Liver (tissue), 9 donors: ENCODE data around the gene CABYR. TPM values are rescaled to one million over a fixed set of nuclear protein-coding genes. Genes with fewer than 3 reads are reported as not detected.

Experiments used
- DNase-seq: peaks from one replicate; pipeline ENCODE4 v3.0.0-alpha.2; 2017; ENCODE audit warnings: low spot score
- H3K27ac ChIP-seq, 2 donors: one replicate each; pipeline ENCODE4 v1.7.0; 2013; ENCODE audit warnings: inconsistent platforms in 2 of 2, low read length in 2 of 2, control low read depth in 1 of 2, low read depth in 1 of 2, mild to moderate bottlenecking in 1 of 2
- H3K27me3 ChIP-seq, 4 donors: one replicate each; pipeline versions ENCODE4 v1.6.1 to v1.7.0; 2013; ENCODE audit warnings: low read length in 3 of 4, inconsistent platforms in 1 of 4, mild to moderate bottlenecking in 1 of 4, moderate library complexity in 1 of 4; ENCODE audit not compliant: control insufficient read depth in 4 of 4, insufficient read depth in 4 of 4
- H3K36me3 ChIP-seq, 4 donors: one replicate each; pipeline versions ENCODE4 v1.6.1 to v1.7.0; 2013; ENCODE audit warnings: low read length in 3 of 4, mild to moderate bottlenecking in 3 of 4, low read depth in 1 of 4, moderate library complexity in 1 of 4; ENCODE audit not compliant: control insufficient read depth in 4 of 4, insufficient read depth in 3 of 4
- H3K4me1 ChIP-seq, 4 donors: one replicate each; pipeline versions ENCODE4 v1.6.1 to v1.7.0; 2013; ENCODE audit warnings: low read length in 3 of 4, mild to moderate bottlenecking in 3 of 4, moderate library complexity in 1 of 4; ENCODE audit not compliant: control insufficient read depth in 4 of 4, insufficient read depth in 4 of 4
- H3K4me3 ChIP-seq, 3 donors: one replicate each; pipeline versions ENCODE4 v1.6.1 to v1.7.0; 2013; ENCODE audit warnings: low read length in 3 of 3, control low read depth in 1 of 3, low read depth in 1 of 3, mild to moderate bottlenecking in 1 of 3
- H3K9ac ChIP-seq, 2 donors: one replicate each; pipeline ENCODE4 v1.7.0; 2013; ENCODE audit warnings: low read length in 2 of 2, mild to moderate bottlenecking in 2 of 2, moderate library complexity in 2 of 2, control low read depth in 1 of 2, low read depth in 1 of 2
- H3K9me3 ChIP-seq, 4 donors: one replicate each; pipeline versions ENCODE4 v1.6.1 to v1.7.0; 2013; ENCODE audit warnings: low read length in 3 of 4; ENCODE audit not compliant: control insufficient read depth in 4 of 4
- EGR1 ChIP-seq, 2 donors: IDR thresholded peaks; 2 replicates each; pipeline ENCODE4 v1.6.1; 2016 to 2018; ENCODE audit warnings: antibody characterized with exemption in 2 of 2, low read depth in 2 of 2
- FOXA2 ChIP-seq: IDR thresholded peaks from 2 replicates; pipeline ENCODE4 v1.6.1; 2016; ENCODE audit warnings: antibody characterized with exemption
- GABPA ChIP-seq, 2 donors: IDR thresholded peaks in 1 of 2; conservative IDR thresholded peaks in 1 of 2; 2 replicates each; pipeline ENCODE4 v1.6.1; 2016; ENCODE audit warnings: antibody characterized with exemption in 2 of 2, mild to moderate bottlenecking in 1 of 2, moderate library complexity in 1 of 2
- HNF4A ChIP-seq, 2 donors: conservative IDR thresholded peaks; 2 replicates each; pipeline ENCODE4 v1.6.1; 2016; ENCODE audit warnings: antibody characterized with exemption in 2 of 2, mild to moderate bottlenecking in 2 of 2
- HNF4G ChIP-seq: IDR thresholded peaks from 2 replicates; pipeline ENCODE4 v1.6.1; 2016; ENCODE audit warnings: antibody characterized with exemption
- NR2F2 ChIP-seq: IDR thresholded peaks from 2 replicates; pipeline ENCODE4 v1.6.1; 2016; ENCODE audit warnings: antibody characterized with exemption
- RAD21 ChIP-seq, 2 donors: IDR thresholded peaks; 2 replicates each; pipeline ENCODE4 v1.6.1; 2016; ENCODE audit warnings: antibody characterized with exemption in 2 of 2, mild to moderate bottlenecking in 2 of 2
- RXRA ChIP-seq, 2 donors: IDR thresholded peaks; 2 replicates each; pipeline ENCODE4 v1.6.1; 2017 to 2018; ENCODE audit warnings: antibody characterized with exemption in 2 of 2, mild to moderate bottlenecking in 1 of 2
- SP1 ChIP-seq: IDR thresholded peaks from 2 replicates; pipeline ENCODE4 v1.6.1; 2018; ENCODE audit warnings: antibody characterized with exemption, mild to moderate bottlenecking
- TAF1 ChIP-seq: conservative IDR thresholded peaks from 2 replicates; pipeline ENCODE4 v1.6.1; 2016; ENCODE audit warnings: antibody characterized with exemption, mild to moderate bottlenecking
- WGBS: extraction: QIAGEN DNeasy Blood & Tissue Kit; methylation state at CpG from one replicate; pipeline ENCODE4 v1.1.7; 2013; 5-methylcytosine and 5-hydroxymethylcytosine counted together
- polyA plus RNA-seq, 2 donors: library from polyadenylated mRNA; stranded (reverse) in 1 of 2; unstranded in 1 of 2; fragments of 200-250 nt in 1 of 2; fragments of >200 nt in 1 of 2; fragmentation: Nextera tagmentation in 1 of 2; extraction: Ambion mirVana in 1 of 2; gene quantifications; one replicate each; pipeline versions ENCODE4 v1.2.1 to v1.2.3, GENCODE V29; 2013 to 2015
- total RNA-seq, 2 donors: library from RNA; depleted of rRNA; stranded (reverse); fragments of >200 nt; gene quantifications; one replicate each; pipeline ENCODE4 v1.2.3, GENCODE V29; 2014
- TF ChIP-seq, protein P1 (sequence below): IDR thresholded peaks from 2 replicates; pipeline ENCODE4 v1.6.1; 2016; ENCODE audit warnings: antibody characterized with exemption
- TF ChIP-seq, protein P2 (sequence below): IDR thresholded peaks from 2 replicates; pipeline ENCODE4 v1.6.1; 2016; ENCODE audit warnings: antibody characterized with exemption
- TF ChIP-seq, protein P3 (sequence below): fragments of 150-350 bp; IDR thresholded peaks from 2 replicates; pipeline ENCODE4 v1.5.1; 2017; ENCODE audit warnings: improper control_type of control experiment, low read depth, low read length; ENCODE audit not compliant: missing input control
- TF ChIP-seq, protein P4 (sequence below): IDR thresholded peaks from 2 replicates; pipeline ENCODE4 v1.6.1; 2016; ENCODE audit warnings: antibody characterized with exemption, mild to moderate bottlenecking
- donor health status: healthy.
- donor health status: healthy.
- donor health status: healthy.
- donor health status: healthy.
- donor health status: healthy.

Gene CABYR
- total and polyA plus RNA-seq, 4 donors, result 0.19 to 0.67 (median 0.32) TPM

DNA sequence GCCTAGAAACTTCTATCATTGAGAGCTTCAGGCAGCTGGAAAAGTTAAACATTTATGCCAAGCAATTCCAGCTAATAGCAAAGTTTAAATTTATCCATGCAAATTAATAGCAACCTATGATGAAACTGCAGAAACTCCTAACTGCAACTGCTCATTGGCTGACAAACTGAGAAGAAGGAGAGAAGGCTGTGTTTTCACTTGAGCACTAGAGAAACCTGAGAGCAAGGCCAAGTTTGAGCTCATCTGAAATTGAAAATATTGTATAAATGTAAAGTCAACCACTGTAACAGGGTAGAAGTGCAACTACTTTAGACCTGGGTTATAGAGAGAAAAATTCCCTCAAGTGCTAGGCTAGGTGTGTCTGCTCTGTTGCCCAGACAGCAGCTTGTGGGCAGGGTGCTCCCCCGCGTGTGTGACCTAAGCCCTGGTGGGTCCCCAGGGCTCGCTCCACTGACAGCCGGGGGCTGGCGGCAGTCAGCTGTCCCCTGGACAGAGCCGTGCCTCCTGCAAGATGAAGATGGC lies 50.2 kb downstream of the CABYR start:
- Histone ChIP-seq H3K4me1 (peaks cover 0 to 14% (median 8%) of the 10 kb centered on the region in 4 donors), H3K9ac (no peak overlapping the region), H3K36me3 (no peaks in the 10 kb centered on the region), H3K9me3 (no peaks in the 10 kb centered on the region), H3K4me3 (no peak overlapping the region), H3K27ac (no peak overlapping the region), H3K27me3 (no peaks in the 10 kb centered on the region)
- WGBS, result 95% methylated on average over 6 of the region's 6 CpGs
- TF ChIP-seq HNF4A (conservative IDR thresholded peaks at IDR 0.05) (peak; percentile 23 to 27), SP1 (peak; percentile 39), RXRA (IDR thresholded peaks at IDR 0.05) (peak in 1 of 2 donors; percentile 15), GABPA (IDR thresholded peaks at IDR 0.05 in 1 of 2, conservative IDR thresholded peaks at IDR 0.05 in 1 of 2) (no peak), RAD21 (IDR thresholded peaks at IDR 0.05) (peak in 1 of 2 donors; percentile 24)
- TF ChIP-seq, protein P1, sequence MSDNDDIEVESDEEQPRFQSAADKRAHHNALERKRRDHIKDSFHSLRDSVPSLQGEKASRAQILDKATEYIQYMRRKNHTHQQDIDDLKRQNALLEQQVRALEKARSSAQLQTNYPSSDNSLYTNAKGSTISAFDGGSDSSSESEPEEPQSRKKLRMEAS, result no peak
- TF ChIP-seq, protein P2, sequence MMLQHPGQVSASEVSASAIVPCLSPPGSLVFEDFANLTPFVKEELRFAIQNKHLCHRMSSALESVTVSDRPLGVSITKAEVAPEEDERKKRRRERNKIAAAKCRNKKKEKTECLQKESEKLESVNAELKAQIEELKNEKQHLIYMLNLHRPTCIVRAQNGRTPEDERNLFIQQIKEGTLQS, result peak; percentile 37
- no peak for DNase-seq

DNA sequence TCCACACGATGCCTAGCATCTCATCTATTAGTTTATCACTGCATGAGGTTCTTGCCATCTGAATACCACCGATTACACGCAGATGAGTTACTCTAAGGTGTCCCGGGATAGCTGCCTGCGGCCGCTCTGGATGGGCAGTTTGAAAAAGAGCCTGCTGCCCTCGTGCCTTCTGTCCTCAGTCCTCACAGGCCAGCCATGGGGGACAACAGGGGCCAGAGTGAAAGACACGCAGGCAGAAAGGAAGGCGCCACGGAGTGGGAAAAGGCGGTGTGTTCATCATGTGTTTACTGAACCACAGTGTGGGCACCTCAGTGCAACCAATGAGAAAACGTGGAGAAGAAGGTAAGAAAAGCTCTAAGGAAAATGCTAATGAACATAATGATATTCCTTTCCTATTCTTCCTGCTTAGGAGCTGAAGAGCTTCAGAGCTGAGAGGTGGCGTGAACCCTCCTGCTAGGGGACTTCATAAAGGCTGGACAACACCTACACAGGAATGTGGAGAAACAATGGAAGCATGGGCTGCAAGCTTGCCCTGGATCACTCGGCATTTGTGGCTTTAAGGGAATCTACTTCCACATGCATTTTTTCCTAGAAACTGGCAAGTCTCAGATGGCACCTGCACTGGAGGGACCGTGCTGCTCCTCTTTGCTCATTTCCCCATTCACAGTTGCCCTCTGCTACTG lies 50.9 kb downstream of the CABYR start:
- Histone ChIP-seq H3K4me3 (no peak overlapping the region), H3K27ac (no peak overlapping the region), H3K36me3 (no peaks in the 10 kb centered on the region), H3K27me3 (no peaks in the 10 kb centered on the region), H3K4me1 (peaks cover 3 to 19% (median 8%) of the 10 kb centered on the region in 4 donors), H3K9ac (no peak overlapping the region), H3K9me3 (no peaks in the 10 kb centered on the region)
- 95% methylated on average over 15 of the region's 15 CpGs for WGBS
- DNase-seq, result no peak
- TF ChIP-seq, protein P3, sequence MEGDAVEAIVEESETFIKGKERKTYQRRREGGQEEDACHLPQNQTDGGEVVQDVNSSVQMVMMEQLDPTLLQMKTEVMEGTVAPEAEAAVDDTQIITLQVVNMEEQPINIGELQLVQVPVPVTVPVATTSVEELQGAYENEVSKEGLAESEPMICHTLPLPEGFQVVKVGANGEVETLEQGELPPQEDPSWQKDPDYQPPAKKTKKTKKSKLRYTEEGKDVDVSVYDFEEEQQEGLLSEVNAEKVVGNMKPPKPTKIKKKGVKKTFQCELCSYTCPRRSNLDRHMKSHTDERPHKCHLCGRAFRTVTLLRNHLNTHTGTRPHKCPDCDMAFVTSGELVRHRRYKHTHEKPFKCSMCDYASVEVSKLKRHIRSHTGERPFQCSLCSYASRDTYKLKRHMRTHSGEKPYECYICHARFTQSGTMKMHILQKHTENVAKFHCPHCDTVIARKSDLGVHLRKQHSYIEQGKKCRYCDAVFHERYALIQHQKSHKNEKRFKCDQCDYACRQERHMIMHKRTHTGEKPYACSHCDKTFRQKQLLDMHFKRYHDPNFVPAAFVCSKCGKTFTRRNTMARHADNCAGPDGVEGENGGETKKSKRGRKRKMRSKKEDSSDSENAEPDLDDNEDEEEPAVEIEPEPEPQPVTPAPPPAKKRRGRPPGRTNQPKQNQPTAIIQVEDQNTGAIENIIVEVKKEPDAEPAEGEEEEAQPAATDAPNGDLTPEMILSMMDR, result no peak
- TF ChIP-seq RXRA (IDR thresholded peaks at IDR 0.05), result no peak
- no peak for TF ChIP-seq HNF4G
- no peak for TF ChIP-seq NR2F2
- TF ChIP-seq, protein P1, result no peak
- TF ChIP-seq TAF1, result no peak
- no peak for TF ChIP-seq RAD21 (IDR thresholded peaks at IDR 0.05)
- TF ChIP-seq, protein P4, sequence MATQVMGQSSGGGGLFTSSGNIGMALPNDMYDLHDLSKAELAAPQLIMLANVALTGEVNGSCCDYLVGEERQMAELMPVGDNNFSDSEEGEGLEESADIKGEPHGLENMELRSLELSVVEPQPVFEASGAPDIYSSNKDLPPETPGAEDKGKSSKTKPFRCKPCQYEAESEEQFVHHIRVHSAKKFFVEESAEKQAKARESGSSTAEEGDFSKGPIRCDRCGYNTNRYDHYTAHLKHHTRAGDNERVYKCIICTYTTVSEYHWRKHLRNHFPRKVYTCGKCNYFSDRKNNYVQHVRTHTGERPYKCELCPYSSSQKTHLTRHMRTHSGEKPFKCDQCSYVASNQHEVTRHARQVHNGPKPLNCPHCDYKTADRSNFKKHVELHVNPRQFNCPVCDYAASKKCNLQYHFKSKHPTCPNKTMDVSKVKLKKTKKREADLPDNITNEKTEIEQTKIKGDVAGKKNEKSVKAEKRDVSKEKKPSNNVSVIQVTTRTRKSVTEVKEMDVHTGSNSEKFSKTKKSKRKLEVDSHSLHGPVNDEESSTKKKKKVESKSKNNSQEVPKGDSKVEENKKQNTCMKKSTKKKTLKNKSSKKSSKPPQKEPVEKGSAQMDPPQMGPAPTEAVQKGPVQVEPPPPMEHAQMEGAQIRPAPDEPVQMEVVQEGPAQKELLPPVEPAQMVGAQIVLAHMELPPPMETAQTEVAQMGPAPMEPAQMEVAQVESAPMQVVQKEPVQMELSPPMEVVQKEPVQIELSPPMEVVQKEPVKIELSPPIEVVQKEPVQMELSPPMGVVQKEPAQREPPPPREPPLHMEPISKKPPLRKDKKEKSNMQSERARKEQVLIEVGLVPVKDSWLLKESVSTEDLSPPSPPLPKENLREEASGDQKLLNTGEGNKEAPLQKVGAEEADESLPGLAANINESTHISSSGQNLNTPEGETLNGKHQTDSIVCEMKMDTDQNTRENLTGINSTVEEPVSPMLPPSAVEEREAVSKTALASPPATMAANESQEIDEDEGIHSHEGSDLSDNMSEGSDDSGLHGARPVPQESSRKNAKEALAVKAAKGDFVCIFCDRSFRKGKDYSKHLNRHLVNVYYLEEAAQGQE, result no peak
- no peak for TF ChIP-seq FOXA2
- TF ChIP-seq EGR1 (IDR thresholded peaks at IDR 0.05; ENCODE audit: low read depth in 2 of 2), result no peak
